Tibial nerve (tissue), 4 donors: Measurements from ENCODE around the gene RALBP1.

ENCODE experiments used
- EP300 ChIP-seq, 2 donors: sonication (generic); formaldehyde crosslinking; IDR thresholded peaks; one replicate each; pipeline ENCODE4 v1.6.1; 2017; ENCODE audit warnings: antibody characterized with exemption in 2 of 2, mild to moderate bottlenecking in 1 of 2
- TF ChIP-seq, protein P1 (sequence below), 5 experiments: fragments of 200-600 bp in 3 of 5; fragments of 450-650 bp in 2 of 5; sonication (generic) in 3 of 5; IDR thresholded peaks; one replicate each; pipeline ENCODE4 v1.5.1; 2016 to 2019; ENCODE audit warnings: antibody characterized with exemption in 5 of 5, mild to moderate bottlenecking in 3 of 5, moderate library complexity in 2 of 5

DNA sequence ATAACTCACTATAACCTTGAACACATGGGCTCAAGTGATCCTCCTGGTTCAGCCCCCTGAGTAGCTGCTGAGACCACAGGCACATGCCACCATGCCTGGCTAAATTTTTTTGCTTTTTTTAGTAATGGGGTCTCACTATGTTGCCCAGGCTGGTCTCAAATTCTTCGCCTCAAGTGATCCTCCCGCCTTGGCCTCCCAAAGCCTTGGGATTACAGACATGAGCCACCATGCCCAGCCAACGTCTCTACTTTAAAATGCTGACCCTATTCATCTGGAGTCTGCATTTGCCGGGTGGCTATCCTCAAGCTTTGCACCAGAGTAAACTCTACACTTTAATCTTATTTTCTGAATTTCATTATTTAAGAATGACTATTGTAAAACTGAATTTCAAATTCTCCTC, 37.6 kb upstream of the RALBP1 start:
- TF ChIP-seq, protein P1, sequence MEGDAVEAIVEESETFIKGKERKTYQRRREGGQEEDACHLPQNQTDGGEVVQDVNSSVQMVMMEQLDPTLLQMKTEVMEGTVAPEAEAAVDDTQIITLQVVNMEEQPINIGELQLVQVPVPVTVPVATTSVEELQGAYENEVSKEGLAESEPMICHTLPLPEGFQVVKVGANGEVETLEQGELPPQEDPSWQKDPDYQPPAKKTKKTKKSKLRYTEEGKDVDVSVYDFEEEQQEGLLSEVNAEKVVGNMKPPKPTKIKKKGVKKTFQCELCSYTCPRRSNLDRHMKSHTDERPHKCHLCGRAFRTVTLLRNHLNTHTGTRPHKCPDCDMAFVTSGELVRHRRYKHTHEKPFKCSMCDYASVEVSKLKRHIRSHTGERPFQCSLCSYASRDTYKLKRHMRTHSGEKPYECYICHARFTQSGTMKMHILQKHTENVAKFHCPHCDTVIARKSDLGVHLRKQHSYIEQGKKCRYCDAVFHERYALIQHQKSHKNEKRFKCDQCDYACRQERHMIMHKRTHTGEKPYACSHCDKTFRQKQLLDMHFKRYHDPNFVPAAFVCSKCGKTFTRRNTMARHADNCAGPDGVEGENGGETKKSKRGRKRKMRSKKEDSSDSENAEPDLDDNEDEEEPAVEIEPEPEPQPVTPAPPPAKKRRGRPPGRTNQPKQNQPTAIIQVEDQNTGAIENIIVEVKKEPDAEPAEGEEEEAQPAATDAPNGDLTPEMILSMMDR (IDR thresholded peaks at IDR 0.05), result no peak
- TF ChIP-seq EP300 (IDR thresholded peaks at IDR 0.05), result no peak
